CD4-positive, alpha-beta T cell (primary cell): ENCODE measurements around the gene SRGAP1. TPM values are rescaled to one million over a fixed set of nuclear protein-coding genes. Genes with fewer than 3 reads are reported as not detected.

Experiments
- ATAC-seq: fragments of 200-7000 bp; cut with Tn5 transposase; one replicate; pipeline ENCODE4 v1.10.0; 2022; ENCODE audit warnings: mild to moderate bottlenecking; ENCODE audit not compliant: poor library complexity
- CTCF ChIA-PET: fragments of 350-600 bp; sonication (Branson Sonifier 250); formaldehyde crosslinking; loops from one replicate; lab custom pipeline; 2021; ENCODE audit warnings: antibody characterized with exemption, inconsistent platforms; lab: Charles Lee
- POLR2A ChIA-PET: fragments of 350-600 bp; sonication (Branson Sonifier 250); formaldehyde crosslinking; loops from one replicate; lab custom pipeline; 2021; ENCODE audit warnings: antibody characterized with exemption, inconsistent platforms; lab: Charles Lee
- DNase-seq, 14 experiments: peaks; one replicate each; pipeline ENCODE4 v3.0.0-alpha.2; 2013 to 2020; ENCODE audit warnings: mixed read lengths in 2 of 14
- H3K27ac ChIP-seq, 2 donors: one replicate each; pipeline versions ENCODE4 v1.5.1 to v1.7.0; 2013; ENCODE audit warnings: low read length in 2 of 2, low read depth in 1 of 2, mild to moderate bottlenecking in 1 of 2
- H3K27me3 ChIP-seq, 2 experiments: 1 replicate in 1 of 2; 2 replicates in 1 of 2; pipeline versions ENCODE4 v1.6.1 to v1.7.0; 2013; ENCODE audit warnings: low read length in 2 of 2, control low read depth in 1 of 2, mild to moderate bottlenecking in 1 of 2, moderate library complexity in 1 of 2; ENCODE audit not compliant: insufficient read depth in 2 of 2, control insufficient read depth in 1 of 2
- H3K36me3 ChIP-seq: one replicate; pipeline ENCODE4 v1.6.1; 2013; ENCODE audit warnings: low read length, control low read depth; ENCODE audit not compliant: insufficient read depth
- H3K4me1 ChIP-seq: one replicate; pipeline ENCODE4 v1.6.1; 2013; ENCODE audit warnings: low read length, control low read depth; ENCODE audit not compliant: insufficient read depth
- H3K4me3 ChIP-seq: one replicate; pipeline ENCODE4 v1.5.1; 2013; ENCODE audit warnings: mild to moderate bottlenecking, low read length, moderate library complexity
- H3K9me3 ChIP-seq, 2 experiments: 1 replicate in 1 of 2; 2 replicates in 1 of 2; pipeline versions ENCODE4 v1.6.1 to v1.7.0; 2013; ENCODE audit warnings: low read length in 2 of 2, mild to moderate bottlenecking in 2 of 2, control low read depth in 1 of 2, moderate library complexity in 1 of 2; ENCODE audit not compliant: control insufficient read depth in 1 of 2, insufficient read depth in 1 of 2
- H3K27ac Mint-ChIP-seq: one replicate; pipeline ENCODE4 v1.8.0; 2020; ENCODE audit warnings: mixed read lengths
- H3K27me3 Mint-ChIP-seq: one replicate; pipeline ENCODE4 v1.8.0; 2021; ENCODE audit warnings: mixed read lengths
- H3K36me3 Mint-ChIP-seq: one replicate; pipeline ENCODE4 v1.8.0; 2021; ENCODE audit warnings: low read depth, mixed read lengths
- H3K4me1 Mint-ChIP-seq: one replicate; pipeline ENCODE4 v1.8.0; 2021; ENCODE audit warnings: low read depth, mixed read lengths
- H3K4me3 Mint-ChIP-seq: one replicate; pipeline ENCODE4 v1.8.0; 2020; ENCODE audit warnings: mild to moderate bottlenecking, mixed read lengths
- H3K9me3 Mint-ChIP-seq: one replicate; pipeline ENCODE4 v1.8.0; 2020; ENCODE audit warnings: mixed read lengths
- intact Hi-C, 2 experiments: fragments of 100-400 bp; cut with DNase I in 1 of 2; cut with micrococcal nuclease in 1 of 2; formaldehyde crosslinking; loops; one replicate each; pipeline versions ENCODE4 v1.15.1 to v1.9.0; 2023 to 2025; cut with DNase I, micrococcal nuclease
- total RNA-seq, 174 experiments: library from RNA in 2 of 174; stranded (reverse) in 2 of 174; gene quantifications; one replicate each; pipeline ENCODE4 v1.2.3 and lab custom pipeline; 2021 to 2026
- TF ChIP-seq, protein P1 (sequence below): fragments of 200-600 bp; IDR thresholded peaks from one replicate; pipeline ENCODE4 v1.8.0; 2022; ENCODE audit warnings: antibody characterized with exemption, mild to moderate bottlenecking

Gene SRGAP1
- total RNA-seq, 2 experiments from 2014 or later, result 0.03 TPM; not detected in 1

DNA sequence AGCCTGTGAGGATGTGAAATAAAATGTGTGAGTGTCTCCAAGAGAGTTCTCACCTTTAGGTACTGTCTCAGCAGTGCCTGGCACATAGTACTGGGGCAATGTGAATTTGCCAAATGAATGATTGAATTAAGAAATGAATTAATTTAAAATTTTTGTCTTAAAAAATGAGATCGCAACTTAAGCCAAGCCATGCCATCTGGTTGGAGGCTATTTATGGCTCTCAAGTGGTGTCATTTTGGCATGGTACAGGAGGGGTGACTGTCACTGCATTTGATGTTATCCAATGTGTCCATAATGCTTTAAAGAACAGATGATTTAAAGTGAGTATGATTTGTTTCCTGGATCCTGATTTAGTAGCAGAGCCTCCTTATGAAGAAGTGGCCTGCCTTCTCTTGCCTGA lies 80.3 kb downstream of the SRGAP1 start:
- no peak for DNase-seq
- H3K36me3 ChIP-seq, result no peaks in the 10 kb centered on the region
- no peak for ATAC-seq
- Mint-ChIP-seq H3K4me1 (no peaks in the 10 kb centered on the region), H3K4me3 (no peak overlapping the region), H3K36me3 (no peaks in the 10 kb centered on the region), H3K27ac (no peak overlapping the region), H3K9me3 (no peaks in the 10 kb centered on the region), H3K27me3 (peaks cover 7% of the 10 kb centered on the region)
- no peaks in the 10 kb centered on the region for H3K27me3 ChIP-seq
- no peaks in the 10 kb centered on the region for H3K4me1 ChIP-seq
- no peak overlapping the region for H3K27ac ChIP-seq
- CTCF ChIA-PET, result no interaction called here
- POLR2A ChIA-PET, result no interaction called here
- intact Hi-C loops, result no loop called here
- H3K9me3 ChIP-seq, result peaks cover 0 to 3% of the 10 kb centered on the region in 2 experiments
- H3K4me3 ChIP-seq, result no peak overlapping the region
- TF ChIP-seq, protein P1, sequence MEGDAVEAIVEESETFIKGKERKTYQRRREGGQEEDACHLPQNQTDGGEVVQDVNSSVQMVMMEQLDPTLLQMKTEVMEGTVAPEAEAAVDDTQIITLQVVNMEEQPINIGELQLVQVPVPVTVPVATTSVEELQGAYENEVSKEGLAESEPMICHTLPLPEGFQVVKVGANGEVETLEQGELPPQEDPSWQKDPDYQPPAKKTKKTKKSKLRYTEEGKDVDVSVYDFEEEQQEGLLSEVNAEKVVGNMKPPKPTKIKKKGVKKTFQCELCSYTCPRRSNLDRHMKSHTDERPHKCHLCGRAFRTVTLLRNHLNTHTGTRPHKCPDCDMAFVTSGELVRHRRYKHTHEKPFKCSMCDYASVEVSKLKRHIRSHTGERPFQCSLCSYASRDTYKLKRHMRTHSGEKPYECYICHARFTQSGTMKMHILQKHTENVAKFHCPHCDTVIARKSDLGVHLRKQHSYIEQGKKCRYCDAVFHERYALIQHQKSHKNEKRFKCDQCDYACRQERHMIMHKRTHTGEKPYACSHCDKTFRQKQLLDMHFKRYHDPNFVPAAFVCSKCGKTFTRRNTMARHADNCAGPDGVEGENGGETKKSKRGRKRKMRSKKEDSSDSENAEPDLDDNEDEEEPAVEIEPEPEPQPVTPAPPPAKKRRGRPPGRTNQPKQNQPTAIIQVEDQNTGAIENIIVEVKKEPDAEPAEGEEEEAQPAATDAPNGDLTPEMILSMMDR, result no peak

DNA sequence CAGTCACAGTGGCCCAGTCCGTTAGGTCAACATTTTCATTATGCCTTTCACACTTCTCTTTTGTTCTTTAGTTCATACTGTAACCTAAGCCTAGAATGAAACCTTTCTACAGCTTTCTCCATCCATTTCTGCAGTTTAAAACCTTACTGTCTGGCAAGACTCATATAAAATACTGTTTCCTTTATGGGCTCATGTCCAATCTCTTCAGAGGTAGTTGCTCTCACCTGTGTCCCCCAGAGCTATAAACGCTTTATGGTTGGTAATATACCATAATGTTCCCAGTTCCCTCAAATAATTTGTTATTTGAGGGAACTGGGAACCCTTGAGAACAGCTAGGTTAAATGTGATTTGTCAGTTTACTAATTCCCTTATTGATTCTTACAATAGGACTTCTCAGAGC lies 83.0 kb downstream of the SRGAP1 start:
- peaks cover 0 to 3% of the 10 kb centered on the region in 2 experiments for H3K9me3 ChIP-seq
- Mint-ChIP-seq H3K27ac (no peak overlapping the region), H3K4me1 (no peaks in the 10 kb centered on the region), H3K9me3 (no peaks in the 10 kb centered on the region), H3K27me3 (peaks cover 22% of the 10 kb centered on the region), H3K4me3 (no peak overlapping the region), H3K36me3 (no peaks in the 10 kb centered on the region)
- intact Hi-C loops, result no loop called here
- no peak for ATAC-seq
- no peak overlapping the region for H3K4me3 ChIP-seq
- TF ChIP-seq, protein P1, result no peak
- DNase-seq, result no peak
- H3K4me1 ChIP-seq, result no peaks in the 10 kb centered on the region
- CTCF ChIA-PET, result no interaction called here
- H3K36me3 ChIP-seq, result no peaks in the 10 kb centered on the region
- H3K27me3 ChIP-seq, result no peaks in the 10 kb centered on the region
- no peak overlapping the region for H3K27ac ChIP-seq
- POLR2A ChIA-PET, result no interaction called here

DNA sequence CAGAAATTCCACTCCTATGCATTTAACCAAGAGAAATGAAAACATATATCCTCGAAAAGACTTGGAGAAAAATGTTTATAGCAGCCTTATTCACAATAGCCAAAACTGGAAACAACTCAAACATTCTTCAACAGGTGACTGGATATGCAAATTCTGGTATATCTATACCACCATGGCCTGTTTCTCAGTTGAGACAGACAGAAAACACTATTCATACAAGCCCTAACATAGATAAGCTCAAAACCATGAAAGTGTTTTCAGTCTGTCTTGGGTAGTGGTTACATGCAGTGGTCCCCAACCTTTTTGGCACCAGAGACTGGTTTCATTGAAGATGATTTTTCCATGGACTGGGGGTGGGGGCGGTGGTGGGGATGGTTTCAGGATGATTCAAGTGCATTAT lies 83.8 kb downstream of the SRGAP1 start:
- ATAC-seq (no peak), DNase-seq (no peak)
- TF ChIP-seq, protein P1, result no peak
- no peaks in the 10 kb centered on the region for H3K4me1 Mint-ChIP-seq
- ChIA-PET POLR2A (no interaction called here), CTCF (no interaction called here)
- no peak overlapping the region for H3K27ac ChIP-seq
- no peaks in the 10 kb centered on the region for H3K36me3 ChIP-seq
- intact Hi-C loops, result no loop called here
- no peaks in the 10 kb centered on the region for H3K4me1 ChIP-seq
- H3K9me3 ChIP-seq, result peaks cover 0 to 3% of the 10 kb centered on the region in 2 experiments
- H3K27ac Mint-ChIP-seq, result no peak overlapping the region
- H3K4me3 ChIP-seq, result no peak overlapping the region
- no peak overlapping the region for H3K4me3 Mint-ChIP-seq
- no peaks in the 10 kb centered on the region for H3K9me3 Mint-ChIP-seq
- peaks cover 22% of the 10 kb centered on the region for H3K27me3 Mint-ChIP-seq
- no peaks in the 10 kb centered on the region for H3K36me3 Mint-ChIP-seq
- no peaks in the 10 kb centered on the region for H3K27me3 ChIP-seq
